ENCODE data around the gene ARL6IP5.

Gene ARL6IP5

DNA sequence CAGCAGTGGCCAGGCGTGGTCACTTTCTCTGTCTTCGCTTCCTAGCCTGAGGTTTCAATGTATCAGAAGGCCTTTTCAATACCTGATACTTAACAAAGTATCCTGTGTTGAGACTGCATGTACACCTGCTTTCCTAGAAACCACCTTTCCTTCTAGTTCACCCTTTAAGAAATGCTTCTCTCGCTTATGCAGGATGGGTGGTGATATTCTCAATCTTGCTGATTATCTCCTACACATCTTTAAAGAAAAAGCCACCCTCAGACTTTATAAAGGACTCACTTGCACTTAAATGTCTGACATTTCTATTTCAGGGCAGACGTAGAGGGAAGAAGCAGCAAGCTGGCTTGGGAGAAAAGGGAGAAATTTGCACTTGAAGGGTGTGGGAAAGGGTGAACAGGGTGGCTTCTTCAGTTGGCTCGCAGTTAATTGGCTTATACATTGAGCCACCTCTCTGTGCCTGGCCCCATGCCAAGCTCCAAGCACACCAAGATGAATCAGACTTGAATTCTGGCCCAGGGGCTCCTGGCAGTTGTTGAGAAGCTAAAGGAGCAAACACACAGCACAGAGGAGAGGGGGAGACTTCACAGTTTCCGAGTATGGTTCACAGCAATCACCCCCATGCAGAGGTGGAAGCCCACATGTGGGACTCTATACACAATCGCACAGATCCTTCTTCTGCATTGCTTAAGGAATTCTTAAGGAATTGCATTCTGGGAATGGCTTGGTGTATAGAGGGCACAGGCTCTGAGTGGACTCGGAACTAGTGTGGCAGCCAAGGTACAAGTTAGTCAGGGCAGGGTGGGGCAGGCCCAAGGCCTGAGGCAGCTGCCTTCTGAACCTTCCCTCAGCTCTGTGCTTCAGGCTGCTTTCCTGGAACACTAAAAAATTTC lies 1.3 kb downstream of the ARL6IP5 start:
- no peak for DNase-seq

DNA sequence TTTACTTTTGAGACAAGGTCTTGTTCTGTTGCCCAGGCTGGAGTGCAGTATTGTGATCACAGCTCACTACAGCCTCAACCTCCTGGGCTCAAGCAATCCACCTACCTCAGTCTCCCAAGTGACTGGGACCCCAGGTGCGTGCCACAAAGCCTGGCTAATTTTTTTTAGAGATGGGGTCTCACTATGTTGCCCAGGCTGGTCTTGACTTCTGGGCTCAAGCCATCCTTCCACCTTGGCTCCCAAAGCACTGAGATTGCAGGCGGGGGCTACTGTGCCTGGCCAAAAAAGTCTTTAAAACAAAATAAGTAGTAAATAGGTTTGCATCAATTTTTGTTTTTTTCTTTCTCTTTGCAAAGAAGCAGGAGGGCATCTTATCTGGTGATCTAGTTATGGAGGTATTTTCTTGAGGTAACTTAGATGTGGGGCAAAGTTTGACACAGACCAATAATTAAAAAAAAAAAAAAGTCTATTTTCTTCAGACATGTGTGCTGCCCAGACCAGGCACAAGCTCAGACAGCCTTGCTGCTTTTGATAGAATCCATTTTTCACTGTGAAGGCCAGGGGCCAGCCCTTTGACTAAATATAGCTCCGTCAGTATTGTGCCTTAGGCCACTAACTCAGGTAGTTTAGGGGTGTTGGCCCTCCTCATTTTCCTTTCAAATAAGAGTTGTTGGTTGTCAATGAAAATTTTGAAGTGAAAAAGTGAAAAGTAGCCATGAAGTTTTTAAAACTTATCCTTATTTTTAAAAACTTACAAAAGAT lies 2.5 kb downstream of the ARL6IP5 start:
- DNase-seq: no peak

- DNase-seq: no peak
These were observed 3.3 kb downstream of the ARL6IP5 start for GRCh38 chr3:69088063-69088462.

GRCh38 chr3:69090021-69090420 lies 5.3 kb downstream of the ARL6IP5 start:
- DNase-seq: no peak

DNA sequence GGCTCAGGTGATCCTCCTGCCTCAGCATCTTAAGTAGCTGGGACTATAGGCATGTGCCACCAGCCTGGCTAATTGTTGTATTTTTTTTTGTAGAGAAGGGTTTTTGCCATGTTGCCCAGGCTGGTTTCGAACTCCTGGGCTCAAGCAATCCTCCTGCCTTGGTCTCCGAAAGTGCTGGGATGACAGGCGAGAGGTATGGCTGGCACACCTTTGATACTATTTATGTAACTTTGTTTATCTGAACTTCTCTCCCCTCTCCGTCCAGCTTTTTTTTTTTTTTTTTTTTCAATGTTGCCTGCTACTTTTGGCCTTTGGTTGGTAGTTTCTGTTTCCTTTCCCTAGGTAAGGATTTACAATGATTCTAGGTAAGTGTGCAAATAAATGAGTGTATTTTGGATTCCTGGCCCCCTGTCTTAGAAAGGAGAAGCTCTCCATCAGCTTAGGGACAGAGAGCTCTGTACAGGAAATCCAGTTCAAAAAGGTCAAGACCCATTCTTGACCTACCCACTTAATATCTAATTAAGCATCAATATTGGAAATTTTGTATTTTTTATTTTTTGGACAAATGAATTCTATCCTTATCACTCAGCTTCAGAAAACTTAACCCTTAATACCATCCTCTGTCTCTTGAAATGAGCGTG lies 6.8 kb downstream of the ARL6IP5 start:
- no peak for DNase-seq

DNA sequence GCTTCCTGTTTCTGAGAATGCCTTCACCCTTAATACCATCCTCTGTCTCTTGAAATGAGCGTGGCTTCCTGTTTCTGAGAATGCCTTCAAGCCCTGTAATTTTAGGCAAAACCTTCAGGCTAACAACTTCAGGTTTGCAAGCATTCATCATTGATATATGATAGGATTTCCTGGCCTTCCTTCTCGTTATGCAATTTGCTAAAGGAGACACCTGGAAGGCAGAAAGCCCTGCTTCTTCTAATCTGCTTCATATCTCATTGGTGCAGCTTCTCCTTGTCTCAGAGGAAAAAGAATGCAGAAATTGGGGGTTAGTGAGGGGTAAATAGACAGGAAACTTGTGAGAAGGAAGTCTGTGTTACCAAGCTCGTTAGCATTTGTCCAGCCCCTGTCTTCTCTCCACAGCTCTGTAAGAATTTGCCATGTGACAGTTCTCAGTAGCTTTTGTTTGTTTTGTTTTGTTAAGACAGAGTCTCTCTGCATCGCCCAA lies 7.3 kb downstream of the ARL6IP5 start:
- no peak for DNase-seq

DNA sequence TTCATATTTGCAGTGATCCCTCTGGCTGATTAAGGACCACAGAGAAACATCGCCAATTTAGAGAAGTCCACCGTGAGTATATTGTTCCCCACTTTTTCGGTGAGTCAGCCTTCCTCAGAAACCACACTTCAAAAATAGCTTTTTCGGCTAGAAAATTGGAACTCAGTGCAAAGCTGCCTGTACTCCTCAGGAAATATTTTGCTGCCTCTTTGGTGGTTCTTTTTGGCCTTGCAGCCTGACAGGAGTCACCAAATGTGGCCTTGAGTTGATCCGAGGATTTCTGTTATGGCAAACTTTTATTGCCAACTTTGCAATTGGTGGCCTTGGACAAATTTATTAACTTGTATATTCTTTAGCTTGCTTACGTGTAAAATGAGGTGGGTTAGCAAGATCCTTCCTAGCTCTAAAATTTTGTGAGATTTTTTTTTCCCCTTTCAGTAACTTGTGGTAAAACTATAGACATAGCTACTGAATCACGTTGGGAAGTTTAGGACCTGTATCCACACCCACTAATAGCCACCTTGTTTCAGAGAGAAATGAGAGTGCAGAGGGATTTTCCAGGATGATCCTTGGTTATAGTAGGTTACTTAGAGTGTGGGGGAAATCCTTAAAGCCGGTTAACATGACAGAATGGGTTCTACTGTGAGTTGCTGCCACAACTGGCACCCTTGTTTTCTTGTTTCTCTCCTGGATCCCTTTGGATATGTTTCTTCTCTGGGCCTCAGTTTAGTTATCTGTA lies 9.9 kb downstream of the ARL6IP5 start:
- no peak for DNase-seq

DNA sequence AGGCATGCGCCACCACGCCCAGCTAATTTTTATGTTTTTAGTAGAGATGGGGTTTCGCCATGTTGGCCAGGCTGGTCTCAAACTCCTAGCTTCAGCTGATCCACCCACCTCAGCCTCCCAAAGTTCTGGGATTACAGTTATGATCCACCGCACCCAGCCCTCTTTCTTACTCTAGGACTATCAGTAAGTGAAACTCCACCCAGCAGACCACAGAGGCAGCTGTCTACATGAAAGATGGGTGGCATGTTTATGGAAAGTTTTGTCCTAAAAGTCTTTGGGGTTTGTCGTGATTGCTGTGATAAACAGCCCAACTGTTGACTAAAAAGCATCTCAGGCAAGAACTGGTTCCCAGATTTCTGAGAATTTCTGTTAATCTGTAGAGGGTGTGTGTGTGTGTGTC lies 10.9 kb downstream of the ARL6IP5 start:
- no peak for DNase-seq

GRCh38 chr3:69096299-69096698 lies 11.6 kb downstream of the ARL6IP5 start:
- DNase-seq: no peak

DNA sequence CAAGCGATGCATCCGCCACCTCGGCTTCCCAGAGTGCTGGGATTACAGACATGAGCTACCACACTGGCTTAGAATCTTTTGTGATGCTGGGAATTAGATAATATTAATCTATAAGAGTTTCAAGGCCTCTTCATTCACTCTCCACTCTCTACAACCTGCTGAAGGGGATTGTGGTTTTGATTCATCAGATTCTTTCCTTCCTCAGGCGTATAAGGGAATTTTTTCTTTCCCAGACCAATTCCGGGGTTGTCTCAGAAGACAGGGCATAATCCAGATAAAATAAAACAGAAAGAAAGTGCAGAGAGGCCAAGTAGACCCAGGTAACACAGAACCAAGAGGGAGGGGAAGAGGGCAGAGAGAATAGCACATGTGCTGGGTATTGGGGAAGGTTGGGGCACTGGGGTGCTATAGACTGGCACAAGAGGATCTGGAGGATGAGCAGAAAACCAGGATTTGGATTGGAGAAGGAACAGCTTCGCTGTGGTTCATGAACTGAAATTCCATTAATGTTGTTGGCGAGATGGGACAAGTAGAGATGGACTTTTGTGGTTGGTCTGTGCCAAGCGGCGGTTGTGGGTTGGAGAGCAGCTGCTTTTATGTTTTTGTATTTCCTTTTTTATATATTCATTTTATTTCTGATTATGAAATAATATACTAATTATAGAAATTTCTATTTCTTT lies 12.8 kb downstream of the ARL6IP5 start:
- no peak for DNase-seq

GRCh38 chr3:69099576-69099975 lies 14.8 kb downstream of the ARL6IP5 start:
- DNase-seq: no peak

GRCh38 chr3:69102384-69102783 lies 17.6 kb downstream of the ARL6IP5 start:
- no peak for DNase-seq

DNA sequence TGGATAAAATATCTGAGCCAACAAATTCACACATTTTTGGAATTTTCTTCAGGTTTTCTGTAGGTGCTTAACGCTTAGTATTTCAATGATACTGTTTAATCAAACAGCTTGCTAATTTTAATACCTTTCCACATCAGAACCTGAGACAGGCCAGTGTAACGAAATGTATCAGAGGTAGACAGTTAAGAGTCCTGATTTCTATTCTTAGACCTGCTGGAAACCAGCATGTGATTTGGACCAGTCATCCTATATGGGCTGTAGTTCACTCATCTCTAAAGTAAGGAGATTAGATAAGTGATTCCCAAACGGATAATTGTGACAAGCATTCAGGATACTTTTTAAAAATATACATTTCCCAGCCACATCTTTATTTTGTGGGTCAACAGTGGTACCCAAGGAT lies 18.4 kb downstream of the ARL6IP5 start:
- no peak for DNase-seq

DNA sequence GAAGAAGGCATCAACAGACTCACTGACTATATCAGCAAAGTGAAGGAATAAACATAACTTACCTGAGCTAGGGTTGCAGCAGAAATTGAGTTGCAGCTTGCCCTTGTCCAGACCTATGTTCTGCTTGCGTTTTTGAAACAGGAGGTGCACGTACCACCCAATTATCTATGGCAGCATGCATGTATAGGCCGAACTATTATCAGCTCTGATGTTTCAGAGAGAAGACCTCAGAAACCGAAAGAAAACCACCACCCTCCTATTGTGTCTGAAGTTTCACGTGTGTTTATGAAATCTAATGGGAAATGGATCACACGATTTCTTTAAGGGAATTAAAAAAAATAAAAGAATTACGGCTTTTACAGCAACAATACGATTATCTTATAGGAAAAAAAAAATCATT lies 19.8 kb downstream of the ARL6IP5 start:
- DNase-seq: no peak

DNA sequence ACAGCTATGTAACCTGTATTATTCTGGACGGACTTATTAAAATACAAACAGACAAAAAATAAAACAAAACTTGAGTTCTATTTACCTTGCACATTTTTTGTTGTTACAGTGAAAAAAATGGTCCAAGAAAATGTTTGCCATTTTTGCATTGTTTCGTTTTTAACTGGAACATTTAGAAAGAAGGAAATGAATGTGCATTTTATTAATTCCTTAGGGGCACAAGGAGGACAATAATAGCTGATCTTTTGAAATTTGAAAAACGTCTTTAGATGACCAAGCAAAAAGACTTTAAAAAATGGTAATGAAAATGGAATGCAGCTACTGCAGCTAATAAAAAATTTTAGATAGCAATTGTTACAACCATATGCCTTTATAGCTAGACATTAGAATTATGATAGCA lies 20.6 kb downstream of the ARL6IP5 start:
- no peak for DNase-seq

- peak; percentile 78 for DNase-seq
These were observed 23.1 kb downstream of the ARL6IP5 start for GRCh38 chr3:69107841-69108240.

DNA sequence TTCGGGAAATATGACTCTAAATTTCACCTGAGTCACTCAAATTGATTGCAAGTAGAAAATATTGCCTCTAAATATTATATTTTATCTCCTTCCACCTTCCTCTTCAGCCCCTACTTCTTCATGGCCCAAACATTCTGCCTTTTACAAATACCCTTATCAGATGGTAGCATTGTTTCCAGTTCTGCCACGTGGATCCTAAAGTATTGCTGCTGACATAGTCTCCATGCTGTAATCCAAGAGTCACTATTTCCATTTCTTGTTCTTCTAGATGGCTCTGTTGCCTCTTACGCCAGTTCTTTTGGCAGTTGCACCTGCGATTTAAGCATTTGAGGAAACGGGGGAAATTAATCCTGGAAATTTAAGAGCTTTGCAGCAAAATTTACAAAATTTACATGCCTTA lies 24.1 kb downstream of the ARL6IP5 start:
- no peak for DNase-seq

DNA sequence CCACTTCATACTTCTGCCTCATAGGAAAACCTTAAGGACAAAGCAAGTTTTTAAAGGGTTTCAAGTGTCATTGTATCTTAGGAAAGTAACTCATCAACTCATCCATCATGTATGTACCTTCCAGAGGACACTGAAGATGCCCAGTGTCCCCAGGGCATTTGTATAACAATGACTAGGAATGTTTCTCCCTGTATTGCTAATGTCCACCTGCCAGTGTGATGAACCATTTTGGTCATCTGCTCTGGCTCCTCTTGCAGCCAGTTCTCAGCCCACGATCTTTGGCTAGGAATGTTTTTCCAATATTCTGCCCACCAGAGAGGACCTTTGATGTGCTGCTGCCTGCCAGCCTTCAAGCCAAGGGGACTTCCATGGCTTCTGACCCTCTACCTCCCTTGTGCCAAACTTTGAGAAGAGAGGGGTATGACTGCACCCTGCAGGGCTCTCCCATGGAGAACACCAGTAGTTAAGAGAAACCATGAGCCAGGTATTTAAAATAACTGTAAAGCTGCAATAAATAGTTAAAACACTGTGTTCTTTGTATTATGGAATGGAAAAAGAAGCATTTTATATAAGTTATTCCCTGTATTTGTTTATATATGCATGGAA lies 26.3 kb downstream of the ARL6IP5 start:
- no peak for DNase-seq

GRCh38 chr3:69113536-69113935 lies 28.8 kb downstream of the ARL6IP5 start:
- no peak for DNase-seq

GRCh38 chr3:69115731-69116130 lies 31.0 kb downstream of the ARL6IP5 start:
- DNase-seq: no peak

- no peak for DNase-seq
These were observed 31.4 kb downstream of the ARL6IP5 start for GRCh38 chr3:69116162-69116561.

DNA sequence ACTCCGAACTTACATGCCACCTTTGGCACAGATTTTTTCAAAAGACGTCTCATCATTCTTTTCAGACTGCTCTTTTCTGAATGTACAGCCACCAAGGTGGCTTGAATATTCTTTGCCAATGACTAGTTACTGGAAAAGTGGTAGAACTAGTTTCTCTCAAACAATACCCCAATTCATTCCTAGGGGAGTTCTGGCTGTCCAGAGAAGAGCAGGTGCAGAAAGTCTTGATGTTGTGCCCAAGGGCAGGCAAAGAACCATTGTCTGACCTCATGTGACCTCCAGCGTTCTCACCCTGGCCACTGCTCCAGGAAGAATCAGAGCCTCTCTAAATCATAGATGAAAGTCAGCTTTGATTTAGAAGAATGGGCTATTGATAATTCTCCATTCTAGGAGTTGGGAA lies 32.2 kb downstream of the ARL6IP5 start:
- DNase-seq: no peak
